BJ (cell line): ENCODE data around the gene DPYD. TPM values are rescaled to one million over a fixed set of nuclear protein-coding genes. Genes with fewer than 3 reads are reported as not detected.

Experiments
- CTCF ChIA-PET: fragments of 350-600 bp; formaldehyde crosslinking; extraction: SDS; loops from one replicate; lab custom pipeline; 2021; ENCODE audit warnings: antibody characterized with exemption, inconsistent platforms; lab: Yijun Ruan, JAX
- POLR2A ChIA-PET: fragments of 300-600 bp; sonication (Branson Sonifier 250); formaldehyde crosslinking; extraction: SDS; loops from one replicate; lab custom pipeline; 2021; ENCODE audit warnings: antibody characterized with exemption; lab: Charles Lee
- DNase-seq: peaks from one replicate; pipeline ENCODE4 v3.0.0-alpha.2; 2011; ENCODE audit warnings: low read depth
- H3K27me3 ChIP-seq: 2 replicates; pipeline ENCODE4 v1.6.0; 2011; ENCODE audit warnings: low read length; ENCODE audit not compliant: control insufficient read depth, insufficient read depth
- H3K36me3 ChIP-seq: 2 replicates; pipeline ENCODE4 v1.5.1; 2011; ENCODE audit warnings: low read length; ENCODE audit not compliant: control insufficient read depth, insufficient read depth
- H3K4me3 ChIP-seq: 2 replicates; pipeline ENCODE4 v1.5.1; 2011; ENCODE audit warnings: low read depth, mild to moderate bottlenecking, control low read depth, low read length
- CTCF ChIP-seq: IDR thresholded peaks from 2 replicates; pipeline ENCODE4 v1.5.1; 2011; ENCODE audit warnings: low read depth, mild to moderate bottlenecking, control low read depth, inconsistent platforms, low read length, moderate library complexity; ENCODE audit not compliant: insufficient read depth
- polyA plus RNA-seq: library from polyadenylated mRNA; depleted of rRNA; stranded (reverse); fragments of >200 nt; gene quantifications from 2 replicates; pipeline ENCODE4 v1.2.3, GENCODE V29; 2011

DPYD gene
- polyA plus RNA-seq, 1 experiment, result 13.1 TPM

GRCh38 chr1:97050506-97050905 is 870.3 kb downstream of the DPYD start:
- ChIA-PET CTCF (interaction anchor here (0.6 to 2.2 kb wide), 8 partner anchors 9 to 289 kb away, joined by 3 to 7 read pairs (median 4); no protein-coding TSS in a partner anchor), POLR2A (no interaction called here)
- Histone ChIP-seq H3K27me3 (no peaks in the 10 kb centered on the region), H3K4me3 (no peak overlapping the region), H3K36me3 (no peaks in the 10 kb centered on the region)
- peak; percentile 44 for TF ChIP-seq CTCF
- DNase-seq, result no peak

DNA sequence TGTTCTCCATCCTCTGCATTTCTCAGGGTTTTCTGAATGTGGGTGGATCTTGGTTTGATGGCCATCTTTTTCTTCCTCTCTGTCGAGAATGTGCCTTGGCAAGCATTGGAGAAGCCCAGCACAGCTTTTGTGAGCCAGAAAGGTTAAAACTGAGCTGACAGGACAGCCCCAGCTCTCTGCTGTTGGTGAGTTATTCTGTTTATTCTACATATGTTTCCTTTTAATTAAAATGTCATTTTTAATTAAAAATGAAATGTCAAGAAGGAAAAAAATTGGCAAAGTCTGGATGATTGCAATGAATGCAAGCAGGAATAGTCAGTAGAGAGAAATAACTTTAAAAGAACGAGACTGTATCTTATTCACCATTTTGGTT is 873.4 kb downstream of the DPYD start:
- TF ChIP-seq CTCF, result no peak
- ChIA-PET POLR2A (no interaction called here), CTCF (interaction anchor here (0.6 to 0.8 kb wide), 4 partner anchors 20 to 525 kb away, joined by 3 read pairs; no protein-coding TSS in a partner anchor)
- H3K4me3 ChIP-seq, result no peak overlapping the region
- no peaks in the 10 kb centered on the region for H3K36me3 ChIP-seq
- no peaks in the 10 kb centered on the region for H3K27me3 ChIP-seq
- DNase-seq, result no peak

- Histone ChIP-seq H3K27me3 (no peaks in the 10 kb centered on the region), H3K36me3 (no peaks in the 10 kb centered on the region), H3K4me3 (no peak overlapping the region)
- TF ChIP-seq CTCF, result no peak
- DNase-seq, result no peak
- CTCF ChIA-PET, result interaction anchor here (0.8 kb wide), 1 partner anchor 525 kb away, joined by 3 read pairs; no protein-coding TSS in a partner anchor
- POLR2A ChIA-PET, result no interaction called here
Observed at GRCh38 chr1:97046765-97047420, 873.9 kb downstream of the DPYD start.

- ChIA-PET POLR2A (no interaction called here), CTCF (no interaction called here)
- Histone ChIP-seq H3K27me3 (no peaks in the 10 kb centered on the region), H3K36me3 (no peaks in the 10 kb centered on the region), H3K4me3 (no peak overlapping the region)
- TF ChIP-seq CTCF, result no peak
- no peak for DNase-seq
Observed at GRCh38 chr1:97044159-97044760, 876.6 kb downstream of the DPYD start.

GRCh38 chr1:97042551-97042950 is 878.3 kb downstream of the DPYD start:
- peak; percentile 35 for DNase-seq
- CTCF ChIA-PET, result interaction anchor here (1.0 to 1.2 kb wide), 2 partner anchors 16 to 1426 kb away, joined by 3 read pairs; no protein-coding TSS in a partner anchor

More at GRCh38 chr1:97042551-97042950, 878.3 kb downstream of the DPYD start:
- no peak for TF ChIP-seq CTCF
- Histone ChIP-seq H3K27me3 (no peaks in the 10 kb centered on the region), H3K36me3 (no peaks in the 10 kb centered on the region), H3K4me3 (no peak overlapping the region)
- POLR2A ChIA-PET, result no interaction called here
